Prostate gland (tissue), 2 donors: ENCODE results near the gene PAQR4.

Experiments used
- CTCF ChIP-seq, 4 experiments: fragments of 200-600 bp in 2 of 4; fragments of 450-650 bp in 2 of 4; sonication (generic) in 2 of 4; IDR thresholded peaks; 1 replicate in 3 of 4; 2 replicates in 1 of 4; pipeline ENCODE4 v1.5.1; 2016 to 2019; ENCODE audit warnings: antibody characterized with exemption in 4 of 4, mild to moderate bottlenecking in 2 of 4, moderate library complexity in 2 of 4
- POLR2A ChIP-seq: fragments of 450-650 bp; IDR thresholded peaks from one replicate; pipeline ENCODE4 v1.6.1; 2016; ENCODE audit warnings: antibody characterized with exemption, mild to moderate bottlenecking
- POLR2AphosphoS5 ChIP-seq: sonication (generic); formaldehyde crosslinking; IDR thresholded peaks from one replicate; pipeline ENCODE4 v1.6.1; 2017; ENCODE audit warnings: antibody characterized with exemption

GRCh38 chr16:3001316-3001715 is 32.2 kb downstream of the PAQR4 start:
- no peak for TF ChIP-seq CTCF (IDR thresholded peaks at IDR 0.05)
- no peak for TF ChIP-seq POLR2AphosphoS5
- TF ChIP-seq POLR2A: no peak
